ENCODE data around the gene CFAP46. TPM values are rescaled to one million over a fixed set of nuclear protein-coding genes. Genes with fewer than 3 reads are reported as not detected.

CFAP46 gene
- total and polyA plus RNA-seq, 2 donors (not counting 1 experiment from before 2014, with no cell fraction given) = 0.07 TPM; not detected in 1

DNA sequence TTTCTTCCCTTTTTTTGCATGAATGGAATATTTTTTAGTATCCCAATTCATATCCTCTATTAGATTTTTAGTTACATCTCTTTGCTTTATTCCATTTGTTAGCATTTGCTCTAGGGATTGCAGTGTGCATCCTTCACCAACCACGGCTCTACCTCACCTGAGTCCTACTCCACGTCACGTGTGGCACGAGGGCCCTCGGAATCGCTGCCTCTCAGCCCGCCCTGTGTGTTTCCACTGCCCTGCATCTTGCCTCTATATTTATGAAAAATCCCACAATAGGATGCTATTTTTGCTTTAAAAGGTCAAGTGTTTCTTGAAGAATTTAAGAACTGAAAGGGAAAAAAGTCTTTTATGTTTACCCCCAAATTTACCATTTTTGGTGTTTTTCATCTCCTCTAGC, 41.0 kb downstream of the CFAP46 start:
- H3K4me2 ChIP-seq (replicated peaks; ENCODE audit: low read depth, low read length, poor library complexity, severe bottlenecking) = no peak overlapping the region
- no peak overlapping the region for H2AFZ ChIP-seq (ENCODE audit: insufficient read depth, low read depth, low read length, poor library complexity, severe bottlenecking)
- H3K4me1 ChIP-seq (ENCODE audit: control insufficient read depth in 2 of 2, insufficient read depth in 2 of 2, low read length in 2 of 2) = no peaks in the 10 kb centered on the region
- H3K9ac ChIP-seq (ENCODE audit: low read length) = no peak overlapping the region
- DNase-seq (no peak), ATAC-seq (ENCODE audit: low read depth) (no peak)
- Mint-ChIP-seq H3K4me3 (no peak overlapping the region), H3K4me1 (peaks cover 3% of the 10 kb centered on the region), H3K9me3 (ENCODE audit: insufficient read depth) (peaks cover 6% of the 10 kb centered on the region), H3K27ac (no peak overlapping the region), H3K27me3 (peaks cover 28% of the 10 kb centered on the region)
- no peak for TF ChIP-seq EZH2 (IDR thresholded peaks at IDR 0.05; ENCODE audit: borderline replicate concordance, insufficient read depth, low read depth, low read length, poor library complexity, severe bottlenecking)
- TF ChIP-seq, protein P1, sequence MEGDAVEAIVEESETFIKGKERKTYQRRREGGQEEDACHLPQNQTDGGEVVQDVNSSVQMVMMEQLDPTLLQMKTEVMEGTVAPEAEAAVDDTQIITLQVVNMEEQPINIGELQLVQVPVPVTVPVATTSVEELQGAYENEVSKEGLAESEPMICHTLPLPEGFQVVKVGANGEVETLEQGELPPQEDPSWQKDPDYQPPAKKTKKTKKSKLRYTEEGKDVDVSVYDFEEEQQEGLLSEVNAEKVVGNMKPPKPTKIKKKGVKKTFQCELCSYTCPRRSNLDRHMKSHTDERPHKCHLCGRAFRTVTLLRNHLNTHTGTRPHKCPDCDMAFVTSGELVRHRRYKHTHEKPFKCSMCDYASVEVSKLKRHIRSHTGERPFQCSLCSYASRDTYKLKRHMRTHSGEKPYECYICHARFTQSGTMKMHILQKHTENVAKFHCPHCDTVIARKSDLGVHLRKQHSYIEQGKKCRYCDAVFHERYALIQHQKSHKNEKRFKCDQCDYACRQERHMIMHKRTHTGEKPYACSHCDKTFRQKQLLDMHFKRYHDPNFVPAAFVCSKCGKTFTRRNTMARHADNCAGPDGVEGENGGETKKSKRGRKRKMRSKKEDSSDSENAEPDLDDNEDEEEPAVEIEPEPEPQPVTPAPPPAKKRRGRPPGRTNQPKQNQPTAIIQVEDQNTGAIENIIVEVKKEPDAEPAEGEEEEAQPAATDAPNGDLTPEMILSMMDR (IDR thresholded peaks at IDR 0.05) = no peak
- no peaks in the 10 kb centered on the region for H4K20me1 ChIP-seq (ENCODE audit: control insufficient read depth, insufficient read depth, low read length, poor library complexity, severe bottlenecking)
- peaks cover 0 to 3% (median 0%) of the 10 kb centered on the region in 4 experiments for H3K27me3 ChIP-seq (replicated peaks in 1 of 4; ENCODE audit: control extremely low read depth in 1 of 4, control insufficient read depth in 3 of 4, insufficient read depth in 4 of 4, low read length in 3 of 4)
- H3K27ac ChIP-seq (ENCODE audit: low read length in 2 of 2) = no peak overlapping the region
- no peaks in the 10 kb centered on the region for H3K79me2 ChIP-seq (ENCODE audit: control insufficient read depth, insufficient read depth, low read length)
- H3K36me3 ChIP-seq (replicated peaks in 1 of 2; ENCODE audit: control extremely low read depth in 1 of 2, control insufficient read depth in 1 of 2, extremely low read depth in 1 of 2, insufficient read depth in 2 of 2, low read length in 1 of 2) = no peaks in the 10 kb centered on the region
- CTCF ChIA-PET = interaction anchor here (0.6 kb wide), 1 partner anchor 409 kb away, joined by 5 read pairs; no protein-coding TSS in a partner anchor
- no peak overlapping the region for H3K4me3 ChIP-seq (ENCODE audit: control extremely low read depth in 1 of 5, extremely low read depth in 1 of 5, insufficient read depth in 1 of 5, low read depth in 2 of 5, low read length in 4 of 5)
- 92% methylated on average over 4 of the region's 7 CpGs for WGBS (ENCODE audit: insufficient coverage)
- POLR2A ChIA-PET = no interaction called here
- H3K9me3 ChIP-seq (ENCODE audit: control extremely low read depth in 1 of 3, control insufficient read depth in 2 of 3, insufficient read depth in 1 of 3, low read length in 2 of 3) = peaks cover 0 to 35% (median 2%) of the 10 kb centered on the region in 3 donors
- intact Hi-C loops (cut with micrococcal nuclease) = no loop called here

DNA sequence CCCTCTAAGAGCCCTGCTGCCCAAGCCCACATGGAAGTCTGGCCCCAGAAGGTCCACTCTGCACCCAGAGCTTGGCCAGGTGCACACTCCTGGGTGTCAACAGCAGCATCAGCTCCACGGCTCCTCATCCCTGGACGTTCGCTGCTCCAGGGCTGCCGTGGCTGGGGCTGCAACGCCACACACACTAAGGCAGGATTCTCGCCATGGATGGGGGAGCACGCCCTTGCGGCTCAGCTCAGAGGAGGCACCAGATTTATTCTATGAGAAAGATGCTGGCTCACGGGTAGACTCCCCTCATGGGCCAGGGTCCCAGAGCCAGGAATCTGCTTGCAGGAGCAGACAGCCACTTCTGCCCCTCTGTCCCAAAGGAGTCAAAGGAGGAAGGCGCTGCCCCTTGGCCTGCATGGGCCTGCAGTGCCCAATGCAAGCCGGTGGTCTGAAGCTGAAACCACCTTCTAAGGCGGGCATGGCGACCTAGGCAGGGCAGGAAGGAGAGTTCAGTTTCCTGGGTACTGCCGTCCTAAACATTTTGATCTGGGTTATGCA, 42.1 kb downstream of the CFAP46 start:
- intact Hi-C loops (cut with micrococcal nuclease) = no loop called here
- ATAC-seq (ENCODE audit: low read depth) (no peak), DNase-seq (no peak)

More for the DNA sequence above, 42.1 kb downstream of the CFAP46 start:
- 94% methylated on average over 14 of the region's 14 CpGs for WGBS (ENCODE audit: insufficient coverage)
- Histone ChIP-seq H3K4me1 (ENCODE audit: control insufficient read depth in 2 of 2, insufficient read depth in 2 of 2, low read length in 2 of 2) (no peaks in the 10 kb centered on the region), H3K9ac (ENCODE audit: low read length) (no peak overlapping the region), H3K79me2 (ENCODE audit: control insufficient read depth, insufficient read depth, low read length) (no peaks in the 10 kb centered on the region), H3K27ac (ENCODE audit: low read length in 2 of 2) (no peak overlapping the region), H3K36me3 (replicated peaks in 1 of 2; ENCODE audit: control extremely low read depth in 1 of 2, control insufficient read depth in 1 of 2, extremely low read depth in 1 of 2, insufficient read depth in 2 of 2, low read length in 1 of 2) (no peaks in the 10 kb centered on the region), H2AFZ (ENCODE audit: insufficient read depth, low read depth, low read length, poor library complexity, severe bottlenecking) (no peak overlapping the region), H3K9me3 (ENCODE audit: control extremely low read depth in 1 of 3, control insufficient read depth in 2 of 3, insufficient read depth in 1 of 3, low read length in 2 of 3) (peaks cover 0 to 25% (median 2%) of the 10 kb centered on the region in 3 donors), H3K27me3 (replicated peaks in 1 of 4; ENCODE audit: control extremely low read depth in 1 of 4, control insufficient read depth in 3 of 4, insufficient read depth in 4 of 4, low read length in 3 of 4) (peaks cover 0 to 3% (median 0%) of the 10 kb centered on the region in 4 experiments), H3K4me2 (replicated peaks; ENCODE audit: low read depth, low read length, poor library complexity, severe bottlenecking) (no peak overlapping the region), H4K20me1 (ENCODE audit: control insufficient read depth, insufficient read depth, low read length, poor library complexity, severe bottlenecking) (no peaks in the 10 kb centered on the region), H3K4me3 (ENCODE audit: control extremely low read depth in 1 of 5, extremely low read depth in 1 of 5, insufficient read depth in 1 of 5, low read depth in 2 of 5, low read length in 4 of 5) (no peak overlapping the region)
- Mint-ChIP-seq H3K4me1 (peaks cover 3% of the 10 kb centered on the region), H3K9me3 (ENCODE audit: insufficient read depth) (peaks cover 6% of the 10 kb centered on the region), H3K27ac (no peak overlapping the region), H3K27me3 (peaks cover 29% of the 10 kb centered on the region), H3K4me3 (no peak overlapping the region)
- ChIA-PET CTCF (interaction anchor here (1.0 kb wide), 1 partner anchor 243 kb away, joined by 3 read pairs; no protein-coding TSS in a partner anchor), POLR2A (no interaction called here)
- TF ChIP-seq EZH2 (IDR thresholded peaks at IDR 0.05; ENCODE audit: borderline replicate concordance, insufficient read depth, low read depth, low read length, poor library complexity, severe bottlenecking) = no peak
- TF ChIP-seq, protein P1 (IDR thresholded peaks at IDR 0.05) = no peak
